ENCODE results near the gene OR4K17. TPM values are rescaled to one million over a fixed set of nuclear protein-coding genes. Genes with fewer than 3 reads are reported as not detected.
A peak's percentile ranks its signal among the peaks of the same experiment; 100 is the strongest.
"Not testable (repeated sequence)": the region's sequence is repeated elsewhere in the genome, so short reads cannot be mapped to it uniquely, and the experiment has no call there.

Gene OR4K17, protein sequence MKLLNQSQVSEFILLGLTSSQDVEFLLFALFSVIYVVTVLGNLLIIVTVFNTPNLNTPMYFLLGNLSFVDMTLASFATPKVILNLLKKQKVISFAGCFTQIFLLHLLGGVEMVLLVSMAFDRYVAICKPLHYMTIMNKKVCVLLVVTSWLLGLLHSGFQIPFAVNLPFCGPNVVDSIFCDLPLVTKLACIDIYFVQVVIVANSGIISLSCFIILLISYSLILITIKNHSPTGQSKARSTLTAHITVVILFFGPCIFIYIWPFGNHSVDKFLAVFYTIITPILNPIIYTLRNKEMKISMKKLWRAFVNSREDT
- total RNA-seq (2014; rRNA removed; shearing (Covaris generic); ENCODE audit: low replicate concordance) = not detected in 2 replicates

DNA sequence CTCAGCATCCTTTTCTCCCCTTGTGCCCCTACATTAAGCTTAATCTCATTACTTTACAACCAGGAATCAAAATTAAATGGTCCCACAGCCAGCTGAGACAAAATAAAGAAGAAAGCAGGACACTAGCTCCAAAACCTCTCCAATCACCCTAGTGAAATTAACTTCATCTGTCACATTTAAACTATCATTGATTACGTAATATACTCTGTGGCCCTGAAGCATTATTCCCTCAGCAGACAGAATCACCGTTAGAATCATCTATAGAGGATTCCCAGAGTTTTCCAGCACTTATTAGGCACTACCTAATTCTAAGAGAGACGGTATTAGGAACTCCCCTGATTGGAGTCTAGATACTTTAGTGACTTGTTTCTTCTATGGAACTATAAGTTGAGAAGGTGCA is at the start of gene OR4K17:
OR4K17 (plus strand) TSS at position 302 of the 400 bp plus-strand sequence. CDS start 6,761 bp downstream, outside the sequence.
- in situ Hi-C loops (cut with HindIII; ENCODE audit: low pct_unique_long_range_greater_than_20kb, low sequenced_read_pairs) = no loop called here
- no peak for DNase-seq (ENCODE audit: low read depth)

DNA sequence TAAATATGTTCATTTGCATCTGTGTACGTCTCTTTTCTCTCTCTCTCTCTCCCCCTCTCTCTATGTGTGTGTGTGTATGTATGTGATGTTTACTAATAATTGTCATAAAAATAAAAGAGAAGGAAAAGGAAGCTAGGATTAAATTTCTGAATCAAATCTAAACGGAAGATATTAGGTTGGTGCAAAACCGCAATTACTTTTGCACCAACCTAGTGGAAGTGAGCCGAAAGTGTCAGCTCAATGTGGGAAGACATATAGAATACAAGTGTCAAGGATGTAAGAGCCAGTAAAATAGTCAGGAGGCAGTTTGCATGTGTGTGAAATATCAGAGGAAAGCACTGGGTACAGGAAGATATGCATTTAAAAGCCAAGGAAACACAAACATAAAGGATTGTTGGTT is 18.5 kb upstream of the OR4K17 start:
- in situ Hi-C loops (cut with HindIII; ENCODE audit: low pct_unique_long_range_greater_than_20kb, low sequenced_read_pairs) = no loop called here
- no peak for DNase-seq (ENCODE audit: low read depth)

DNA sequence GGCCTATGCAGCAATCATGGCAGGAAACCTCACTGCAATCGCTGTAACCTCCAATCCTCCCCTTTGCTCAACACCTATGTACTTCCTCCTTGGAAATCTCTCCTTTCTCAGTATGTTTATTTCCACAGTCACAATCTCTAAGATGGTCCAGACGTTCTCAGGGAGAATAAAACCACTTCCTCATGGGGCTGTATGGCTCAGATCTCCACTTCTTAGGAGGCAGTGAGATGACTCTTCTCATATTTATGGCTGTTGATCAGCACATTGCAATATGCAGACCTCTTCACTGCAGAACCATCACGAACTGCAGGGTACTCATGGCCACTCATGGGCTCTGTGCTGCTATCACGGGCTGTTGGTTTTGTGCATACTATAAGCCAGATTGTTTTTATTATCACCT is 17.1 kb upstream of the OR4K17 start:
- no peak for DNase-seq (ENCODE audit: low read depth)
- in situ Hi-C loops (cut with HindIII; ENCODE audit: low pct_unique_long_range_greater_than_20kb, low sequenced_read_pairs) = no loop called here

DNA sequence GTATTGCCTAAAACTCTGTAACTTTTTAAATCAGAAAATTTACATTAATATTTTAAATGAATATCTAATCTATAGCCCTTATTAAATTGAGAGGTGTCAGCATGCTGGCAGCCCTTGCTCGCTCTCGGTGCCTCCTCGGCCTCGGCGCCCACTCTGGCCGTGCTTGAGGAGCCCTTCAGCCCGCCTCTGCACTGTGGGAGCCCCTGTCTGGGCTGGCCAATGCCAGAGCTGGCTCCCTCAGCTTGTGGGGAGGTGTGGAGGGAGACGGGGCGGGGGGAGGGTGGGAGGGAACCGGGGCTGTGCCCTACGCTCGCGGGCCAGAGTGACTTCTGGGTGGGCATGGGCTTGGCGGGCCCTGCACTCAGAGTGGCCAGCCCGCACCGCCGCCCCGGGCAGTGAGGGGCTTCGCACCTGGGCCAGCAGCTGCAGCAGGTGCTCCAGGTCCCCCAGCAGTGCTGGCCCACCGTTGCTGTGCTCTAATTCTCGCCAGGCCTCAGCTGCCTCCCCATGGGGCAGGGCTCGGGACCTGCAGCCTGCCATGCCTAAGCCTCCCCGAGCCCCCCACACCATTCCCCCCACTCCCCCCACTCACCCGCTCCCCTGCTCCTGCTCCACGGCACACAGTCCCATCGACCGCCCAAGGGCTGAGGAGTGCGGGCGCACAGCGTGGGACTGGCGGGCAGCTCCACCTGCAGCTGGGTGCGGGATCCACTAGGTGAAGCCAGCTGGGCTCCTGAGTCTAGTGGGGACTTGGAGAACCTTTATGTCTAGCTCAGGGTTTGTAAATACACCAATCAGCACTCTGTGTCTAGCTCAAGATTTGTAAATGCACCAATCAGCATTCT is 11.4 kb upstream of the OR4K17 start:
- in situ Hi-C loops (cut with HindIII; ENCODE audit: low pct_unique_long_range_greater_than_20kb, low sequenced_read_pairs); DNase-seq (ENCODE audit: low read depth): not testable (repeated sequence)

DNA sequence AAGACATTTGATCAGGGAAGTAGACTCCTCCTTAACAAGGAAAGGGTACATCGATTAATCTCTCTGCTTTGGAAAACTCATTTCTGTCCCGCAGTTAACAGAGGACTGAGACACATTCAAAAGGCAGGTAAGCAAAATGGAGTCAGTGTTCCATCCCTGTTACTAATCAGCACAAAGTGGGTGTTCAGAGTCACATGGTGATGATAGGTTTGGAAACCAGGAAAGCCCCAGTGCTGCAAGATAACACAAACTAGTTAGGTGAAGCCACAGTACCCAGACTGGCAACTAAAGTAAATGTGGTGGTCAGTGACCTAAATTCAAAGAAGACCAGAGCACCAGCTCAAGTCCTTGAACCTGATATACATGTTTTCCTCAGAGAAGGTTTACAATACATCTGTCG is 1.8 kb downstream of the OR4K17 start:
- DNase-seq (ENCODE audit: low read depth) = no peak
- in situ Hi-C loops (cut with HindIII; ENCODE audit: low pct_unique_long_range_greater_than_20kb, low sequenced_read_pairs) = no loop called here

DNA sequence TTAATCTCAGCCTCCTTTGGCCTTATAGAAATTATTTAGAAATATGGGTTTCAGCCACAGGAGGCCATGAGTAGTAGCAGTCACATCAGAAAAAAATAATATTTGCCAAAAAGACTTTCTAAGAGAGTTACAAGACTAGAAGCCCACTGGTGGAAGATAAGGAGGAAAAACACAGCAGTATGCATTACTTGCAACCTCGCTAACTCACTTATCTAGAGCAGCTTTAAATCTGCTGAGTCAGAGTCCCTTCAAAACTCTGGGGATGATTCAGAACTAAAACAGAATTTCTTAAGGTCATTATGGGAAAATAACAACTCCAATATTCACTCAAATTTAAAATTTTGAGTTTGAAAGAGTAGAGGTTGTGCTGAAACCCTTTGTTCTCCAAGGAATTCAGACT is 6.2 kb downstream of the OR4K17 start:
- in situ Hi-C loops (cut with HindIII; ENCODE audit: low pct_unique_long_range_greater_than_20kb, low sequenced_read_pairs) = no loop called here
- no peak for DNase-seq (ENCODE audit: low read depth)

DNA sequence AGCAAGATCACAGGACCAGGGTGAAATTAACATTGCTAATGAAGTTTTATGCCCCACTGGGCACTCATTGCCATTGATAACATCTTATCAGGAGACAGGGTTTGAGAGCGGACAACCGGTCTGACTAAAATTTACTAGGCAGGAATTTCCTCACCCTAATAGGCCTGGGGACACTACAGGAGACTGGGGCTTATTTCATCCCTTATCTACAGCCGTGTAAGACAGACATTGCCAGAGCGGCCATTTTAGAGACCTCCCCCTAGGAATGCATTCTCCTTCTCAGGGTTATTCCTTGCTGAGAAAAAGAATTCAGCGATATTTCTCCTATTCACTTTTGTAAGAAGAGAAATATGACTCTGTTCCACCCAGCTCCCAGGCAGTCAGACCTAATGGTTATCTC is 8.3 kb downstream of the OR4K17 start:
- DNase-seq (ENCODE audit: low read depth) = no peak
- in situ Hi-C loops (cut with HindIII; ENCODE audit: low pct_unique_long_range_greater_than_20kb, low sequenced_read_pairs) = no loop called here

DNA sequence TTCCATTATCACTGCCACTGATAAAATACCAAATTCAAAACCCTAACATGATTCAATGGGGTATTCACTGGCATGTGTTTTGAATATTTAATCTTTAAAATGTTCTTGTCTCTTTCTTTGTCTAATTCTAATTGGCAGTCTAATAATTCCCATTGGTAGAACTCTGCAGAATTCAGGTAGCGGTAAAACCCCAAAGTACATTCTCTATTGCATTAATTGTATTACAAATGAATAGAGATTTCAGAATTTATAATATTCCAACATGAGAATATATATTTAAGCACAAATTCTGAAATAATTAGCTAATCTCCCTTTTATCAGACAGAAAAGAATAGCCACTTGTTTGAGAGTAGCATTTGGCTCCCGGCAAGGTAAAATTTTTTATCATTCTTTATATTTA is 28.0 kb downstream of the OR4K17 start, which contains the start of gene OR4N5:
OR4N5 (plus strand) TSS at position 301 of the 400 bp plus-strand sequence. CDS start 4,916 bp downstream, outside the sequence.
- no peak for DNase-seq (ENCODE audit: low read depth)
- in situ Hi-C loops (cut with HindIII; ENCODE audit: low pct_unique_long_range_greater_than_20kb, low sequenced_read_pairs) = no loop called here

DNA sequence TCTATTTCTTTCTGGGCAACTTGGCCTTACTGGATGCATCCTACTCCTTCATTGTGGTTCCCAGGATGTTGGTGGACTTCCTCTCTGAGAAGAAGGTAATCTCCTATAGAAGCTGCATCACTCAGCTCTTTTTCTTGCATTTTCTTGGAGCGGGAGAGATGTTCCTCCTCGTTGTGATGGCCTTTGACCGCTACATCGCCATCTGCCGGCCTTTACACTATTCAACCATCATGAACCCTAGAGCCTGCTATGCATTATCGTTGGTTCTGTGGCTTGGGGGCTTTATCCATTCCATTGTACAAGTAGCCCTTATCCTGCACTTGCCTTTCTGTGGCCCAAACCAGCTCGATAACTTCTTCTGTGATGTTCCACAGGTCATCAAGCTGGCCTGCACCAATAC is 33.4 kb downstream of the OR4K17 start:
- no peak for DNase-seq (ENCODE audit: low read depth)
- in situ Hi-C loops (cut with HindIII; ENCODE audit: low pct_unique_long_range_greater_than_20kb, low sequenced_read_pairs) = no loop called here

DNA sequence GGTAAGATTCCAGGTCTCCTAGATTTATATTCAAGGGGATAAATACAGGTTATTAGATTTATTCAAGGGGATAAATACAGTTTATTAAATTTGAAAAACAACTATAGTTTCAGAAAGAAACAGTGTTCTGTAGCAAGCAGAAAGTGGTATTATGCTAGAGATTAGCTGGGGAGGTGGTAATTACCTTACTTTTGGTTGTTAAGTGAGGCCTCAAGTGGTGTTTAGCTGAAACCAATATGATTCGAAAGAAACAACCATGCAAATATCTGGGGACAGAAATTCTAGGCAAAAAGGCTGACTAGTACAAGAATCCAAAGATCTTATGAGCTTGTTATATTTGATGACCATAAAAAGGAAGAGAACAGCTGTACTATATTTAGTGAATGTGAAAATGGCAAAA is 34.3 kb downstream of the OR4K17 start:
- DNase-seq (ENCODE audit: low read depth) = no peak
- in situ Hi-C loops (cut with HindIII; ENCODE audit: low pct_unique_long_range_greater_than_20kb, low sequenced_read_pairs) = no loop called here

DNA sequence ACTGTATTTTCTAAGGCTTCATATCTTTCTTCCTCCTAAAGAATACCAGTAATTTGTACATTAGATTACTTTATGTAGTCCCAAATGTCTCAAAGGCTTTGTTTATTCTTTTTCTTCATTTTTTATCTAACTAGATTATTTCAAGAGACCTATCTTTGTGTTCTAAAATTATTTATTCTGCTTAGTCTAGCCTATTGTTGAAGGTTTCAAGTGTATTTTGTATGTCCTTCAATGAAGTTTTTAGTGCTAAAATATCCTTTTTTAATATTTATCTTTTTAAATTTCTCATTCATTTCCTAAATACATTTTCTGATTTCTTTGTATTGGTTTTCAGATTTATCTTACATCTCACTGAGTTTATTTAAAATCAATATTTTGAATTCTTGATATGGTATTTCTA is 53.9 kb downstream of the OR4K17 start:
- DNase-seq (ENCODE audit: low read depth) = no peak
- in situ Hi-C loops (cut with HindIII; ENCODE audit: low pct_unique_long_range_greater_than_20kb, low sequenced_read_pairs) = no loop called here

DNA sequence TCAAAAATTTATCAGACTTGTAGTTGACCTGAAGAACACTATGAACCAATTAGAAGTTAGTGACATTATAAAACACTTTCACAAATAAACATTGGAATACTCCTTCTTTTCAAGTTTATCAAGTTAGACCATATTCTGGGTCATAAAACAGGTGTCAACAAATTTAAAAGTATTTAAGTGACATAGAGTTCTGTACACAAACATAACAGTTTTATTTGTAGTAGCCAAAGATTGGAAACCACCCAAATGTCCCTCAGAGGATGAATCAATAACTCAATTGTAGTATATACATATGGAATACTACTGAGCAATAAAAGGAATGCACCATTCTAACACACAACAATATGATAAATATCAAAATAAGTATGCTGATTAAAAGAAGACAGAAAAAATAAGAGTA is 56.6 kb downstream of the OR4K17 start:
- no peak for DNase-seq (ENCODE audit: low read depth)
- in situ Hi-C loops (cut with HindIII; ENCODE audit: low pct_unique_long_range_greater_than_20kb, low sequenced_read_pairs) = no loop called here

DNA sequence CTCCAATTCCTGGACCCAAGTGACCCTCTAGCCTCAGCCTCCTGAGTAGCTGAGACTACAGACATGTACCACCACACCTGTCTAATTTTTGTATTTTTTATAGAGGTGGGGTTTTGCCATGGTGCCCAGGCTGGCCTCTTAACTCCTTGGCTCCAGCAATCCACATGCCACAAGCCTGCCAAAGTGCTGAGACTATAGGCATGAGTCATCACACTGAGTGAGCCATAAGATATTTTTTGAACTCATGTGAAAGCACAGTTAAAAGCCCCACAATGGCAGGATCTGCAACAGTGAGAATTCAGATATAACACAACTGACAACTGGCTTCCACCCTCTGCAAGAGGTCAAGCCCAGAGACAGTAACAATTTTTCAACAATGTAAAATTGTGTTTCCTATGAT is 59.3 kb downstream of the OR4K17 start:
- in situ Hi-C loops (cut with HindIII; ENCODE audit: low pct_unique_long_range_greater_than_20kb, low sequenced_read_pairs) = not testable (repeated sequence)
- DNase-seq (ENCODE audit: low read depth) = peak; percentile 21

Other genes starting within 250 kb of the OR4K17 start
- gene OR4K2, start 235.6 kb upstream of the OR4K17 start, total RNA-seq (2014; rRNA removed; shearing (Covaris generic); ENCODE audit: low replicate concordance) = not detected in 2 replicates
- gene OR4K5, start 190.1 kb upstream of the OR4K17 start, total RNA-seq (2014; rRNA removed; shearing (Covaris generic); ENCODE audit: low replicate concordance) = not detected in 2 replicates
- not detected in 2 replicates for gene OR4K1, start 179.8 kb upstream of the OR4K17 start, total RNA-seq (2014; rRNA removed; shearing (Covaris generic); ENCODE audit: low replicate concordance)
- gene OR4K15, start 135.1 kb upstream of the OR4K17 start, total RNA-seq (2014; rRNA removed; shearing (Covaris generic); ENCODE audit: low replicate concordance) = not detected in 2 replicates
- gene OR4Q2, start 108.6 kb upstream of the OR4K17 start, total RNA-seq (2014; rRNA removed; shearing (Covaris generic); ENCODE audit: low replicate concordance) = not detected in 2 replicates
- gene OR4K14, start 91.4 kb upstream of the OR4K17 start, total RNA-seq (2014; rRNA removed; shearing (Covaris generic); ENCODE audit: low replicate concordance) = not detected in 2 replicates
- not detected in 2 replicates for gene OR4K13, start 74.7 kb upstream of the OR4K17 start, total RNA-seq (2014; rRNA removed; shearing (Covaris generic); ENCODE audit: low replicate concordance)
- not detected in 2 replicates for gene OR4L1, start 50.7 kb upstream of the OR4K17 start, total RNA-seq (2014; rRNA removed; shearing (Covaris generic); ENCODE audit: low replicate concordance)
- gene OR4N5, start 28.1 kb downstream of the OR4K17 start, total RNA-seq (2014; rRNA removed; shearing (Covaris generic); ENCODE audit: low replicate concordance) = not detected in 2 replicates
- not detected in 2 replicates for gene OR11G2, start 80.2 kb downstream of the OR4K17 start, total RNA-seq (2014; rRNA removed; shearing (Covaris generic); ENCODE audit: low replicate concordance)
- not detected in 2 replicates for gene OR11H6, start 113.0 kb downstream of the OR4K17 start, total RNA-seq (2014; rRNA removed; shearing (Covaris generic); ENCODE audit: low replicate concordance)
- gene OR11H7, start 118.2 kb downstream of the OR4K17 start, total RNA-seq (2014; rRNA removed; shearing (Covaris generic); ENCODE audit: low replicate concordance) = not detected in 2 replicates
- not detected in 2 replicates for gene OR11H4, start 128.5 kb downstream of the OR4K17 start, total RNA-seq (2014; rRNA removed; shearing (Covaris generic); ENCODE audit: low replicate concordance)
- 17.6 and 20.4 TPM in 2 replicates for gene TTC5, start 195.2 kb downstream of the OR4K17 start, total RNA-seq (2014; rRNA removed; shearing (Covaris generic); ENCODE audit: low replicate concordance)
- gene CCNB1IP1, start 222.5 kb downstream of the OR4K17 start, total RNA-seq (2014; rRNA removed; shearing (Covaris generic); ENCODE audit: low replicate concordance) = 58.6 and 79.1 TPM in 2 replicates
- gene PARP2, start 232.9 kb downstream of the OR4K17 start, total RNA-seq (2014; rRNA removed; shearing (Covaris generic); ENCODE audit: low replicate concordance) = 6.0 and 13.7 TPM in 2 replicates